Sigmoid colon (tissue), 4 donors: ENCODE measurements around the gene ZNF175.

ENCODE experiments used
- EP300 ChIP-seq, 4 donors: sonication (generic); formaldehyde crosslinking; IDR thresholded peaks; one replicate each; pipeline ENCODE4 v1.6.1; 2017; ENCODE audit warnings: antibody characterized with exemption in 4 of 4
- POLR2AphosphoS5 ChIP-seq, 4 donors: sonication (generic); formaldehyde crosslinking; IDR thresholded peaks; one replicate each; pipeline ENCODE4 v1.6.1; 2017; ENCODE audit warnings: antibody characterized with exemption in 4 of 4
- TF ChIP-seq, protein P1 (sequence below), 4 experiments: fragments of 450-650 bp in 3 of 4; fragments of 200-600 bp in 1 of 4; IDR thresholded peaks; one replicate each; pipeline ENCODE4 v1.5.1; 2016 to 2019; ENCODE audit warnings: antibody characterized with exemption in 4 of 4, mild to moderate bottlenecking in 3 of 4, moderate library complexity in 2 of 4

DNA sequence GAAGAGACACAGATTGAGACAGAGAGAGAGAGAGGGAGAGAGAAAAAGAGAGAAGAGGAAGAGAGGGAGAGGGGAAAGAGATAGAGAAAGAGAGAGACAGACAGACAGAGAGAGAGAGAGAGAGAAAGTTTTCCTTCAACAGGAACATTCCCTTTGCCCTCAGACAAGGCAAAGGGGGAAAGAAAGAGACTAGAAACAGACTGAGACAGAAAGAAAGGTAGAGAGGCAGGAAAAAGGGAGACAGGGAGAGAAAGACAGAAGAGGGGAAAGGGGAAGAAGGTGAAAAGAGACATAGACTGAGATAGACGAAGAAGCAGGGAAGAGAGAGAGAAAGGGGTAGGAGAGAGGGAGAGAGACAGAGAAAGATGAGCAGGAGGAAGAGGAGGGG is 18.5 kb upstream of the ZNF175 start:
- TF ChIP-seq, protein P1, sequence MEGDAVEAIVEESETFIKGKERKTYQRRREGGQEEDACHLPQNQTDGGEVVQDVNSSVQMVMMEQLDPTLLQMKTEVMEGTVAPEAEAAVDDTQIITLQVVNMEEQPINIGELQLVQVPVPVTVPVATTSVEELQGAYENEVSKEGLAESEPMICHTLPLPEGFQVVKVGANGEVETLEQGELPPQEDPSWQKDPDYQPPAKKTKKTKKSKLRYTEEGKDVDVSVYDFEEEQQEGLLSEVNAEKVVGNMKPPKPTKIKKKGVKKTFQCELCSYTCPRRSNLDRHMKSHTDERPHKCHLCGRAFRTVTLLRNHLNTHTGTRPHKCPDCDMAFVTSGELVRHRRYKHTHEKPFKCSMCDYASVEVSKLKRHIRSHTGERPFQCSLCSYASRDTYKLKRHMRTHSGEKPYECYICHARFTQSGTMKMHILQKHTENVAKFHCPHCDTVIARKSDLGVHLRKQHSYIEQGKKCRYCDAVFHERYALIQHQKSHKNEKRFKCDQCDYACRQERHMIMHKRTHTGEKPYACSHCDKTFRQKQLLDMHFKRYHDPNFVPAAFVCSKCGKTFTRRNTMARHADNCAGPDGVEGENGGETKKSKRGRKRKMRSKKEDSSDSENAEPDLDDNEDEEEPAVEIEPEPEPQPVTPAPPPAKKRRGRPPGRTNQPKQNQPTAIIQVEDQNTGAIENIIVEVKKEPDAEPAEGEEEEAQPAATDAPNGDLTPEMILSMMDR (IDR thresholded peaks at IDR 0.05), result no peak
- TF ChIP-seq EP300 (IDR thresholded peaks at IDR 0.05), result no peak
- TF ChIP-seq POLR2AphosphoS5 (IDR thresholded peaks at IDR 0.05), result no peak
